ENCODE measurements around the gene ITPKC. TPM values are rescaled to one million over a fixed set of nuclear protein-coding genes. Genes with fewer than 3 reads are reported as not detected.

ITPKC gene
- total and polyA plus RNA-seq, 2 of the 13 experiments (the other 11 are each of a cell fraction or from before 2014, with no cell fraction given) = 6.9 to 11.2 TPM

DNA sequence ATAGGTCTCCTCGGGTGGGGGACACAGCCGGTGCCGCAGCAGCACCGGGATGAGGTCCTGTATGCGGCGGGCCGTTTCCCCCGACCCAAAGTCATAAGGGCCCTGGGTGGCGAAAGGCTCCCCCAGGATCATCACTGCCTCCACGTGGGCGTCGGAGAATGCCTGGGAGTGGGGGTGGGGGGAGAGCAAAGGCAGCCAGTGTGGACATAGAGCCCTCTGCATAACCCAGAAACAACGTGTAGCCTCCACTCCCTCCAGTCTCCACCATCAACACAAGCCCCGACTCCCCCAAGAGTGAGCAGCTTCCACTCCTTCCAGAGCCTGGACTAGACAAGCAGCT lies 24.7 kb upstream of the ITPKC start:
- Histone ChIP-seq H3K4me3 (replicated peaks in 1 of 3; ENCODE audit: insufficient read depth in 1 of 3, low read depth in 2 of 3, low read length in 3 of 3) (no peak overlapping the region), H3K79me2 (ENCODE audit: insufficient read depth, low read length) (no peaks in the 10 kb centered on the region), H3K9ac (ENCODE audit: insufficient read depth, low read depth, low read length) (no peak overlapping the region), H3K4me2 (ENCODE audit: low read depth, low read length) (no peak overlapping the region), H3K27ac (ENCODE audit: extremely low read length, insufficient read depth, low read length) (no peak overlapping the region), H3K36me3 (replicated peaks in 1 of 2; ENCODE audit: control insufficient read depth in 1 of 2, insufficient read depth in 2 of 2, low read length in 2 of 2) (peaks cover 3 to 5% of the 10 kb centered on the region in 2 experiments; a peak in 3 of 5 replicates), H3K9me3 (ENCODE audit: low read length) (no peaks in the 10 kb centered on the region), H2AFZ (ENCODE audit: low read length) (no peak overlapping the region), H3K4me1 (ENCODE audit: insufficient read depth, low read length) (no peaks in the 10 kb centered on the region), H3K27me3 (ENCODE audit: control insufficient read depth in 1 of 2, insufficient read depth in 2 of 2, low read length in 2 of 2) (no peaks in the 10 kb centered on the region; a peak in 1 of 5 replicates), H4K20me1 (ENCODE audit: insufficient read depth, low read length) (no peaks in the 10 kb centered on the region)
- BruUV-seq (replicated peaks) = no TSS peak
- ChIA-PET CTCF (ENCODE audit: low intra/inter-chr PET ratio, low total read pairs) (no interaction called here), POLR2A (no interaction called here)
- TF ChIP-seq, protein P1, sequence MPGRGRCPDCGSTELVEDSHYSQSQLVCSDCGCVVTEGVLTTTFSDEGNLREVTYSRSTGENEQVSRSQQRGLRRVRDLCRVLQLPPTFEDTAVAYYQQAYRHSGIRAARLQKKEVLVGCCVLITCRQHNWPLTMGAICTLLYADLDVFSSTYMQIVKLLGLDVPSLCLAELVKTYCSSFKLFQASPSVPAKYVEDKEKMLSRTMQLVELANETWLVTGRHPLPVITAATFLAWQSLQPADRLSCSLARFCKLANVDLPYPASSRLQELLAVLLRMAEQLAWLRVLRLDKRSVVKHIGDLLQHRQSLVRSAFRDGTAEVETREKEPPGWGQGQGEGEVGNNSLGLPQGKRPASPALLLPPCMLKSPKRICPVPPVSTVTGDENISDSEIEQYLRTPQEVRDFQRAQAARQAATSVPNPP (CRISPR knock-in tag; IDR thresholded peaks at IDR 0.05) = no peak
- TF ChIP-seq MATR3 (CRISPR knock-in tag; IDR thresholded peaks at IDR 0.05) = no peak
- TF ChIP-seq REPIN1 (CRISPR knock-in tag; IDR thresholded peaks at IDR 0.05; ENCODE audit: borderline replicate concordance, low read depth) = no peak
- TF ChIP-seq ASH2L (IDR thresholded peaks at IDR 0.05; ENCODE audit: insufficient read length, low read depth, low read length) = no peak
- TF ChIP-seq, protein P2, sequence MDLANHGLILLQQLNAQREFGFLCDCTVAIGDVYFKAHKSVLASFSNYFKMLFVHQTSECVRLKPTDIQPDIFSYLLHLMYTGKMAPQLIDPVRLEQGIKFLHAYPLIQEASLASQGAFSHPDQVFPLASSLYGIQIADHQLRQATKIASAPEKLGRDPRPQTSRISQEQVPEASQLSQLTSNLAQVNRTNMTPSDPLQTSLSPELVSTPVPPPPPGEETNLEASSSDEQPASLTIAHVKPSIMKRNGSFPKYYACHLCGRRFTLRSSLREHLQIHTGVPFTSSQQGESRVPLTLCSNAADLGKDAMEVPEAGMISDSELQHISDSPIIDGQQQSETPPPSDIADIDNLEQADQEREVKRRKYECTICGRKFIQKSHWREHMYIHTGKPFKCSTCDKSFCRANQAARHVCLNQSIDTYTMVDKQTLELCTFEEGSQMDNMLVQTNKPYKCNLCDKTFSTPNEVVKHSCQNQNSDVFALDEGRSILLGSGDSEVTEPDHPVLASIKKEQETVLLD (CRISPR knock-in tag; IDR thresholded peaks at IDR 0.05; ENCODE audit: low read depth) = no peak
- TF ChIP-seq SIN3B (IDR thresholded peaks at IDR 0.05; ENCODE audit: low read length) = no peak
- TF ChIP-seq YEATS4 (CRISPR knock-in tag; IDR thresholded peaks at IDR 0.05; ENCODE audit: borderline replicate concordance) = no peak
- ATAC-seq = no peak
- no peak for FAIRE-seq
- in situ Hi-C loops (cut with HindIII; ENCODE audit: extremely low pct_ligation_motif_present, low pct_unique_long_range_greater_than_20kb) = no loop called here
- DNase-seq (ENCODE audit: low spot score) = no peak
- 88% methylated on average over 5 of the region's 14 CpGs for WGBS (ENCODE audit: low lambda C conversion rate)
- intact Hi-C loops (cut with micrococcal nuclease; ENCODE audit: unreplicated experiment) = no loop called here

Measured in HepG2 (cell line).